ENCODE results near the gene PCDHGC5. TPM values are rescaled to one million over a fixed set of nuclear protein-coding genes. Genes with fewer than 3 reads are reported as not detected.
A peak's percentile ranks its signal among the peaks of the same experiment; 100 is the strongest.

Gene PCDHGC5
- total RNA-seq, 2 donors from 2014 or later, result 2.0 to 3.1 TPM

DNA sequence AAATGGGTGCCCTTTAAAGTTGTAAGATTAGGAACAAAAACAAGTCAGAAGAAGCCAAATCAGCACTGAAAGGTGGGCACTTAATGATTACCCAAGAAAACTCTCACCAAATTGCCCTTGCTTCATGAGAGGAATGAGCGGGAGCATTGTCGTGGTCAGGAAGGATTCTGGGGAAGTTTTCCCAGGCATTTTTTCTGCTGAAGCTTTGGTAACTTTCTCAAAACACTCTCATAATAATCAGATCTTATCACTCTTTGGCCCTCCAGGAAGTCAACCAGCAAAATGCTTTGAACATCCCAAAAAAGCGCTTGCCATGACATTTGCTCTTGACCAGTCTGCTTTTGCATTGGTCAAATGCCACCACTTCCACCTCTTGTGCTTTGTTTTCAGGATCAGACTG is 23.5 kb upstream of the PCDHGC5 start:
- 91 to 98% methylated on average over 3 of the region's 3 CpGs for WGBS, 2 donors

GRCh38 chr5:141475625-141476131 is 13.2 kb upstream of the PCDHGC5 start, which contains the start of gene PCDHGC3:
Gene PCDHGC3, plus strand, starts transcription at chr5:141475966. Its CDS starts 151 bp downstream, at chr5:141476117.
- TF ChIP-seq POLR2A (IDR thresholded peaks at IDR 0.05) (peak; percentile 74 to 87 (median 86)), CTCF (IDR thresholded peaks at IDR 0.05) (peak in 4 of 7 experiments; percentile 15 to 51 (median 32))
- 0 to 1% methylated on average over 9 to 28 of the region's 28 CpGs for WGBS, 2 donors

More for the DNA sequence above, 23.5 kb upstream of the PCDHGC5 start:
- DNase-seq (no peak), ATAC-seq (no peak)
- Histone ChIP-seq H3K4me3 (no peak overlapping the region), H3K9me3 (no peaks in the 10 kb centered on the region), H3K27me3 (no peaks in the 10 kb centered on the region), H3K27ac (no peak overlapping the region), H3K4me1 (no peaks in the 10 kb centered on the region), H3K36me3 (replicated peaks in 1 of 2; ENCODE audit: insufficient read depth in 1 of 2, low read depth in 2 of 2) (no peaks in the 10 kb centered on the region)
- intact Hi-C loops (cut with DNase I), result no loop called here
- TF ChIP-seq CTCF (IDR thresholded peaks at IDR 0.05), result no peak
- no peak for TF ChIP-seq POLR2A (IDR thresholded peaks at IDR 0.05)

DNA sequence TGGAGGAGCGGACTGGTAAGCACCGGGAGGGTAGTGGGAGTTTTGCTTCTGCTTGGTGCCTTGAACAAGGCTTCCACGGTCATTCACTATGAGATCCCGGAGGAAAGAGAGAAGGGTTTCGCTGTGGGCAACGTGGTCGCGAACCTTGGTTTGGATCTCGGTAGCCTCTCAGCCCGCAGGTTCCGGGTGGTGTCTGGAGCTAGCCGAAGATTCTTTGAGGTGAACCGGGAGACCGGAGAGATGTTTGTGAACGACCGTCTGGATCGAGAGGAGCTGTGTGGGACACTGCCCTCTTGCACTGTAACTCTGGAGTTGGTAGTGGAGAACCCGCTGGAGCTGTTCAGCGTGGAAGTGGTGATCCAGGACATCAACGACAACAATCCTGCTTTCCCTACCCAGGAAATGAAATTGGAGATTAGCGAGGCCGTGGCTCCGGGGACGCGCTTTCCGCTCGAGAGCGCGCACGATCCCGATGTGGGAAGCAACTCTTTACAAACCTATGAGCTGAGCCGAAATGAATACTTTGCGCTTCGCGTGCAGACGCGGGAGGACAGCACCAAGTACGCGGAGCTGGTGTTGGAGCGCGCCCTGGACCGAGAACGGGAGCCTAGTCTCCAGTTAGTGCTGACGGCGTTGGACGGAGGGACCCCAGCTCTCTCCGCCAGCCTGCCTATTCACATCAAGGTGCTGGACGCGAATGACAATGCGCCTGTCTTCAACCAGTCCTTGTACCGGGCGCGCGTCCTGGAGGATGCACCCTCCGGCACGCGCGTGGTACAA is 12.6 kb upstream of the PCDHGC5 start:
- Histone ChIP-seq H3K27ac (peak overlapping the region; percentile 81 to 87 (median 84)), H3K4me1 (peaks cover 29% of the 10 kb centered on the region), H3K4me3 (peak overlapping the region; percentile 23 to 33), H3K36me3 (replicated peaks in 1 of 2; ENCODE audit: insufficient read depth in 1 of 2, low read depth in 2 of 2) (no peaks in the 10 kb centered on the region), H3K9me3 (no peaks in the 10 kb centered on the region), H3K27me3 (no peaks in the 10 kb centered on the region)
- 0 to 6% methylated on average over 12 to 58 of the region's 58 CpGs for WGBS, 2 donors
- DNase-seq (peak; percentile 52 to 70 (median 58)), ATAC-seq (peak; percentile 47)
- TF ChIP-seq CTCF (IDR thresholded peaks at IDR 0.05), result no peak
- TF ChIP-seq POLR2A (IDR thresholded peaks at IDR 0.05), result peak in 2 of 3 donors; percentile 22 to 28
- intact Hi-C loops (cut with DNase I), result no loop called here

More at GRCh38 chr5:141475625-141476131, 13.2 kb upstream of the PCDHGC5 start, which contains the start of gene PCDHGC3:
- H3K36me3 ChIP-seq (replicated peaks in 1 of 2; ENCODE audit: insufficient read depth in 1 of 2, low read depth in 2 of 2), result no peaks in the 10 kb centered on the region
- peak within 1 kb of the TSS; percentile 81 to 87 (median 84) for H3K27ac ChIP-seq
- DNase-seq (peak; percentile 90 to 95 (median 95)), ATAC-seq (peak; percentile 99)
- H3K4me1 ChIP-seq, result peaks cover 29% of the 10 kb centered on the region
- no peaks in the 10 kb centered on the region for H3K27me3 ChIP-seq
- intact Hi-C loops (cut with DNase I), result no loop called here
- peak within 1 kb of the TSS; percentile 23 to 33 for H3K4me3 ChIP-seq
- H3K9me3 ChIP-seq, result no peaks in the 10 kb centered on the region

- 42 to 59% methylated on average over 20 to 24 of the region's 24 CpGs for WGBS, 2 donors
- Histone ChIP-seq H3K9me3 (no peaks in the 10 kb centered on the region), H3K4me3 (no peak overlapping the region), H3K27me3 (no peaks in the 10 kb centered on the region), H3K27ac (no peak overlapping the region), H3K4me1 (peaks cover 29% of the 10 kb centered on the region), H3K36me3 (replicated peaks in 1 of 2; ENCODE audit: insufficient read depth in 1 of 2, low read depth in 2 of 2) (no peaks in the 10 kb centered on the region)
- TF ChIP-seq POLR2A (IDR thresholded peaks at IDR 0.05) (no peak), CTCF (IDR thresholded peaks at IDR 0.05) (no peak)
- ATAC-seq (no peak), DNase-seq (no peak)
- intact Hi-C loops (cut with DNase I), result no loop called here
Observed at GRCh38 chr5:141477044-141477575, 11.8 kb upstream of the PCDHGC5 start.

Data from body of pancreas (tissue), 4 donors.